Adrenal gland (tissue), 12 donors: ENCODE results near the gene DDX6. TPM values are rescaled to one million over a fixed set of nuclear protein-coding genes. Genes with fewer than 3 reads are reported as not detected.
"Not testable (repeated sequence)": the region's sequence is repeated elsewhere in the genome, so short reads cannot be mapped to it uniquely, and the experiment has no call there.

Source experiments
- DNase-seq, 7 donors: peaks; one replicate each; pipeline ENCODE4 v3.0.0-alpha.2; 2019 to 2020
- H3K27ac ChIP-seq, 5 donors: fragments of 200-600 bp; sonication (generic) in 4 of 5; 1 replicate in 3 of 5; 2 replicates in 2 of 5; pipeline versions ENCODE4 v1.5.1 to v1.8.0; 2016 to 2020; ENCODE audit warnings: mild to moderate bottlenecking in 1 of 5
- H3K27me3 ChIP-seq: fragments of 200-600 bp; 2 replicates; pipeline ENCODE4 v1.8.0; 2021
- H3K36me3 ChIP-seq, 2 donors: fragments of 200-600 bp; replicated peaks in 1 of 2; 1 replicate in 1 of 2; 2 replicates in 1 of 2; pipeline versions ENCODE4 v1.5.1 to v1.8.0; 2018 to 2022
- H3K4me1 ChIP-seq, 2 donors: fragments of 200-600 bp; replicated peaks in 1 of 2; 1 replicate in 1 of 2; 2 replicates in 1 of 2; pipeline versions ENCODE4 v1.5.1 to v1.8.0; 2018 to 2021
- H3K4me3 ChIP-seq, 4 donors: fragments of 200-600 bp; sonication (generic) in 3 of 4; one replicate each; pipeline ENCODE4 v1.5.1; 2016 to 2018
- H3K9me3 ChIP-seq, 3 donors: fragments of 200-600 bp; sonication (generic) in 1 of 3; replicated peaks in 1 of 3; 1 replicate in 2 of 3; 2 replicates in 1 of 3; pipeline versions ENCODE4 v1.5.1 to v1.8.0; 2016 to 2021
- POLR2A ChIP-seq, 2 donors: fragments of 450-650 bp; IDR thresholded peaks; one replicate each; pipeline ENCODE4 v1.6.1; 2017; ENCODE audit warnings: antibody characterized with exemption in 2 of 2, mild to moderate bottlenecking in 2 of 2, moderate library complexity in 1 of 2
- WGBS, 4 donors: extraction: QIAGEN DNeasy Blood & Tissue Kit in 2 of 4; methylation state at CpG; one replicate each; pipeline versions ENCODE4 v1.1.5 to v1.1.7; 2013 to 2017; 5-methylcytosine and 5-hydroxymethylcytosine counted together
- intact Hi-C, 2 donors: fragments of 100-400 bp; cut with DNase I; formaldehyde crosslinking; loops; one replicate each; pipeline versions ENCODE4 v1.14.1 to v1.15.0; 2022 to 2023
- polyA plus RNA-seq, 3 donors: library from polyadenylated mRNA; stranded (reverse); fragments of 200-250 nt in 2 of 3; fragments of 350-450 nt in 1 of 3; fragmentation: Illumina TruSeq in 1 of 3; extraction: RNeasy Lipid Tissue Mini Kit (QIAGEN cat#74804) in 1 of 3; gene quantifications; one replicate each; pipeline ENCODE4 v1.2.3, GENCODE V29; 2013 to 2014
- total RNA-seq, 9 donors: library from RNA; depleted of rRNA in 4 of 9; stranded (reverse); fragments of >200 nt in 4 of 9; fragments of 120-200 nt in 1 of 9; fragmentation: NEBNext Ultra II Directional in 1 of 9; extraction: Animal tissue kit (Norgen Biotek cat#: 25700) in 1 of 9; gene quantifications; one replicate each; pipeline versions ENCODE4 v1.1.0 to v1.2.4, GENCODE V29; 2013 to 2023
- TF ChIP-seq, protein P1 (sequence below), 6 experiments: fragments of 450-650 bp in 4 of 6; fragments of 200-600 bp in 2 of 6; sonication (generic) in 1 of 6; IDR thresholded peaks; 1 replicate in 5 of 6; 2 replicates in 1 of 6; pipeline versions ENCODE4 v1.5.1 to v1.8.0; 2016 to 2021; ENCODE audit warnings: antibody characterized with exemption in 6 of 6, mild to moderate bottlenecking in 2 of 6, moderate library complexity in 1 of 6
- donor health status: healthy with polysubstance abuse.
- donor health status: Bipolar disorder and iron deficiency.
- donor health status: DM: yes; HTN: yes; CAD: no.
- donor health status: DM: no; HTN: no; CAD: no.
- donor health status: DM: no; HTN: no; CAD: no.
- donor health status: DM: yes; HTN: yes; CAD: no.

Gene DDX6
- total and polyA plus RNA-seq, 12 donors = 17.6 to 138 (median 92.4) TPM

DNA sequence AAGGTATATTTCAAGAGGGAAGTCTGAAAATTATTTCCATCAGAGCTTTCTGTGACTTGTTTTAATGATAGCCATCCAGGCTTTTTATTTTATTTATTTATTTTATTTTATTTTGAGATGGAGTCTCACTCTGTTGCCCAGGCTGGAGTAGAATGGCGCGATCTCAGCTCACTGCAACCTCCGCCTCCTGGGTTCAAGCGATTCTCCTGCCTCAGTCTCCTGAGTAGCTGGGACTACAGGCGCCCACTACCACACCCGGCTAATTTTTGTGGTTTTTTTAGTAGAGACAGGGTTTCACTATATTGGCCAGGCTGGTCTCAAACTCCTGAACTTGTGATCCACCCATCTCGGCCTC lies 29.0 kb upstream of the DDX6 start:
- H3K27ac ChIP-seq = peak overlapping the region in 3 of 5 donors; percentile 38 to 85 (median 75)

DNA sequence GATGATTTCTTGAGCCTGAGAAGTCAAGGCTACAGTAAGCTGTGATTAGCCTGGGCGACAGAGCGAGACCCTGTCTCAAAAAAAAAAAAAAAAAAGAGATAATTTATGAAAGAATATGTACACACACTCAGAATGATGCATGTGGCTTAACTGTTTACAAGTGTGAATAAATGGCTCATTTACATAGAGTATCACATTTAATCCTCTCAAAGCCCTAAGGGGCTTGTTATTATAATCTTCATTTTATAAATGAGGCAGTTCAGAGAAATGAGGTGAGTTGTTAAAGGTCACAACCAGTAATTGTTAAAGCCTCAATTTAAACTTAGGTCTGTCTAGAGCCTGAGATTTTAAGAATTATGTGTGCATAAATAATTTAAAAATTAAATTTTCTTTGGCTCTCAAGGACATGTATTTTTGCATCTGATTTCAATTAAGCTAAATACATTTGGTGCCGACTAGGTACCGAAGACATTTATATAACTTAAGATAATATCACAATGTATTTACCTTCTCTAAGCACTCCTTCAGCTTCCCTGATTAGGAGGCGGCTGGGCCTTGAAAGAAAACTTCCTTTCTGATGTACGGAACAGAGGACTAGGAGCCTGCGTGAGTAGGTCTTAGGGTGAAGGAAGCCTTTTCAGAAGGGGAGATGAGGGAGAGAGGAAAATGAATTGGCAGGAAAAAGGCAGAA lies 28.5 kb upstream of the DDX6 start:
- Histone ChIP-seq H3K36me3 (no peaks in the 10 kb centered on the region), H3K27me3 (no peaks in the 10 kb centered on the region), H3K4me3 (no peak overlapping the region), H3K9me3 (no peaks in the 10 kb centered on the region), H3K27ac (peak overlapping the region in 1 of 5 donors; percentile 75), H3K4me1 (peaks cover 3 to 12% of the 10 kb centered on the region in 2 donors)
- intact Hi-C loops = no loop called here
- 81 to 87% (median 82%) methylated on average over 7 of the region's 7 CpGs for WGBS, 4 donors
- TF ChIP-seq, protein P1, sequence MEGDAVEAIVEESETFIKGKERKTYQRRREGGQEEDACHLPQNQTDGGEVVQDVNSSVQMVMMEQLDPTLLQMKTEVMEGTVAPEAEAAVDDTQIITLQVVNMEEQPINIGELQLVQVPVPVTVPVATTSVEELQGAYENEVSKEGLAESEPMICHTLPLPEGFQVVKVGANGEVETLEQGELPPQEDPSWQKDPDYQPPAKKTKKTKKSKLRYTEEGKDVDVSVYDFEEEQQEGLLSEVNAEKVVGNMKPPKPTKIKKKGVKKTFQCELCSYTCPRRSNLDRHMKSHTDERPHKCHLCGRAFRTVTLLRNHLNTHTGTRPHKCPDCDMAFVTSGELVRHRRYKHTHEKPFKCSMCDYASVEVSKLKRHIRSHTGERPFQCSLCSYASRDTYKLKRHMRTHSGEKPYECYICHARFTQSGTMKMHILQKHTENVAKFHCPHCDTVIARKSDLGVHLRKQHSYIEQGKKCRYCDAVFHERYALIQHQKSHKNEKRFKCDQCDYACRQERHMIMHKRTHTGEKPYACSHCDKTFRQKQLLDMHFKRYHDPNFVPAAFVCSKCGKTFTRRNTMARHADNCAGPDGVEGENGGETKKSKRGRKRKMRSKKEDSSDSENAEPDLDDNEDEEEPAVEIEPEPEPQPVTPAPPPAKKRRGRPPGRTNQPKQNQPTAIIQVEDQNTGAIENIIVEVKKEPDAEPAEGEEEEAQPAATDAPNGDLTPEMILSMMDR (IDR thresholded peaks at IDR 0.05) = no peak
- TF ChIP-seq POLR2A (IDR thresholded peaks at IDR 0.05) = no peak
- DNase-seq = no peak

More for the DNA sequence above, 29.0 kb upstream of the DDX6 start:
- intact Hi-C loops, H3K36me3 ChIP-seq, H3K27me3 ChIP-seq, H3K4me3 ChIP-seq, DNase-seq, H3K9me3 ChIP-seq: not testable (repeated sequence)
- peaks cover 3 to 12% of the 10 kb centered on the region in 2 donors for H3K4me1 ChIP-seq
- WGBS, 4 donors = 85 to 99% (median 87%) methylated on average over 6 to 7 of the region's 7 CpGs
- TF ChIP-seq, protein P1 (IDR thresholded peaks at IDR 0.05) = peak in 1 of 6 experiments; percentile 7

DNA sequence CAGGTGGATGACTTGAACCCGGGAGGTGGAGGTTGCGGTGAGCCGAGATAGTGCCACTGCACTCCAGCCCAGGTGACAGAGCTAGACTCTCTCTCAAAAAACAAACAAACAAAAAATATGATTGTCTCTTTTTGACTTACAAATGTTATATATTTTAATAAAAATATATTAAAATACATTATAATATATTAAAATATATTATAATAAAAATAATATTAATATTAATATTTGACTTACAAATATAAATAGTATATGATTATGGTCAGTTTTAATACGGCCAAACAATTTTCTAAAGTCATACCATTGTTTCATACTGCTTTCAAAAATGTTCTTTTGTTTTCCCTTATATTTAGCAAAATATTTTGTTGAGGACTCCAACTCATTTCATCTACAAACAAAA lies 27.2 kb upstream of the DDX6 start:
- Histone ChIP-seq H3K4me1 (peaks cover 3 to 12% of the 10 kb centered on the region in 2 donors), H3K36me3 (no peaks in the 10 kb centered on the region), H3K27me3 (no peaks in the 10 kb centered on the region), H3K9me3 (no peaks in the 10 kb centered on the region), H3K27ac (no peak overlapping the region), H3K4me3 (no peak overlapping the region)
- intact Hi-C loops = no loop called here
- 93 to 97% (median 96%) methylated on average over 4 of the region's 4 CpGs for WGBS, 4 donors
- no peak for TF ChIP-seq POLR2A (IDR thresholded peaks at IDR 0.05)
- TF ChIP-seq, protein P1 (IDR thresholded peaks at IDR 0.05) = no peak
- DNase-seq = no peak

DNA sequence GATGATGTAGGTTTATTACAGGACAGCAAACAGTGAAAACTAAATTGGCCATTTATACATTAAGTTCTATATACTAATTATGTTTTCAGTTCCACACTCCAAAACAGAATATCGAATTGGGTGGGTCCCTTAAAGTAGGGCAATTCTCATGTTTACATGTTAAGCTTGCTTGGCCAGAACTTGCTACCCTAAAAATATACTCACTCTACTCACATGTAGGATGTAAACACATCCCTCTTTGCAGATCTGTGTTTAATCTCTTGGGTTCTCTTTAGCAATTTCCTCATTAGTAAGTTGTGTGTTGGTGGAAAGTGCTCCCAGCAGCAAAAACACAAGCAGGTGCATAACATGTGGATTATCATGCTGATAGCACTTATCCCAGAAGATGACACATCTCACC lies 22.6 kb upstream of the DDX6 start:
- TF ChIP-seq, protein P1 (IDR thresholded peaks at IDR 0.05) = no peak
- TF ChIP-seq POLR2A (IDR thresholded peaks at IDR 0.05) = no peak
- H3K4me3 ChIP-seq = no peak overlapping the region
- 37 to 70% (median 61%) methylated on average over 1 of the region's 1 CpG for WGBS, 4 donors
- no peaks in the 10 kb centered on the region for H3K27me3 ChIP-seq
- intact Hi-C loops = no loop called here
- H3K36me3 ChIP-seq = no peaks in the 10 kb centered on the region
- H3K4me1 ChIP-seq = no peaks in the 10 kb centered on the region
- DNase-seq = no peak
- H3K9me3 ChIP-seq = no peaks in the 10 kb centered on the region
- no peak overlapping the region for H3K27ac ChIP-seq
